ENCODE measurements around the gene CACNA1H.

The CACNA1H gene

DNA sequence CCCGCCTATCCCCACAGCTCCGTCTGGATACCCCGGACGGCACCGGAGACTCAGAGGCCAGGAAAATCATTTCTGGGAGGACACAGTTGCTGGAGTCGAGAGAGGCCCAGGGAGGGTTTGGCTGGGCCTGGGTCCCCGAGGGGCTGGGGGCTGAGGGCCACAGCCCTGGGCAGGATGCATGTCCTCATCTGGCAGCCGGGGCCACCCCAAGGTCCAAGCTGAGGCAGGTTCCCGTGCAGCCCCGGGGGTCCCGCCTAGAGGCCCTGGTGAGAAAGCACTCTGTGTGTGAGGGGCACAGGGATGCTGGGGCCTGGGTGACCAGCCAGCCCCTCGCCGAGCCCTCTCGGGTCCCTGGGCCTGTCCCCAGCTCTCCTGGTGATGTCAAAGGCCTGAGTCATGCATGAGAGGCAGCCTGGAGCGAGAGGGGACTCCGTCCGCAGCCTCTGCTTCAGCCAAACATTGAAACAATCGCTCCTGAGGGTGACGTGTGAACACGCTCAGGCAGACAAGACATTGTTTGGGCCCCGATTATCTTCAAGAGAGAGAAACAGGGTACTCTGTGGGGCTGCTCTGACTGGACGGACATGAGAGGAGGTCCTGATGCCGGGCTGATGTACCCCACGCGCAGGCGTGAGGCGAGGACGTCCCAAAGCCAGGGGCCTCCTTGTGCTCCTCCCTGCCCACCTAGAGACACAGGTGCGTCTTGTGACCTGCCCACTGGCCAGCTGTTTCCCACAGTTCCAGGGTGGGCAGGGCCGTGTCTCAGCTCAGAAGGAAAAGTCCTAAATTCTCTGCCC, 31.1 kb upstream of the CACNA1H start:
- TF ChIP-seq, protein P1, sequence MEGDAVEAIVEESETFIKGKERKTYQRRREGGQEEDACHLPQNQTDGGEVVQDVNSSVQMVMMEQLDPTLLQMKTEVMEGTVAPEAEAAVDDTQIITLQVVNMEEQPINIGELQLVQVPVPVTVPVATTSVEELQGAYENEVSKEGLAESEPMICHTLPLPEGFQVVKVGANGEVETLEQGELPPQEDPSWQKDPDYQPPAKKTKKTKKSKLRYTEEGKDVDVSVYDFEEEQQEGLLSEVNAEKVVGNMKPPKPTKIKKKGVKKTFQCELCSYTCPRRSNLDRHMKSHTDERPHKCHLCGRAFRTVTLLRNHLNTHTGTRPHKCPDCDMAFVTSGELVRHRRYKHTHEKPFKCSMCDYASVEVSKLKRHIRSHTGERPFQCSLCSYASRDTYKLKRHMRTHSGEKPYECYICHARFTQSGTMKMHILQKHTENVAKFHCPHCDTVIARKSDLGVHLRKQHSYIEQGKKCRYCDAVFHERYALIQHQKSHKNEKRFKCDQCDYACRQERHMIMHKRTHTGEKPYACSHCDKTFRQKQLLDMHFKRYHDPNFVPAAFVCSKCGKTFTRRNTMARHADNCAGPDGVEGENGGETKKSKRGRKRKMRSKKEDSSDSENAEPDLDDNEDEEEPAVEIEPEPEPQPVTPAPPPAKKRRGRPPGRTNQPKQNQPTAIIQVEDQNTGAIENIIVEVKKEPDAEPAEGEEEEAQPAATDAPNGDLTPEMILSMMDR (IDR thresholded peaks at IDR 0.05; ENCODE audit: low read depth, low read length): no peak
- DNase-seq (ENCODE audit: extremely low read depth, low read depth): no peak

DNA sequence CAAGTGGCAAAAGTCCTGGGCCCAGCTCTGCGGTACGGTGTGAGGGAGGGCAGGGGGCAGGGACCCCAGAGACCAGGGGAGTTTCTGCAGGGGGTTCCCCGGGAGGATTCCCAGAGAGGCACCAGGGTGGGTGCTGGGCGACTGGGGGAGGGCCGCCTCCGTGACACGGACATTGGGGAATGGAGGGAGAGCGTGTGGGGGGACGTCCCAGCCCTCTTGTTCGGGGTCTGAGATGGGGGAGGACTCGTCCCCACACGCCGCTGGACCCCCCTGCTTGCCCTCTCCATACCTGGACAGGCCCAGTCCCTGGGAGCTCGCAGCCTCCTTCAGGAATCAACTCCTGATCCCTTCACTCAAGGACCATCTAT, 30.5 kb upstream of the CACNA1H start:
- DNase-seq (ENCODE audit: extremely low read depth, low read depth): no peak
- TF ChIP-seq, protein P1 (IDR thresholded peaks at IDR 0.05; ENCODE audit: low read depth, low read length): no peak

DNA sequence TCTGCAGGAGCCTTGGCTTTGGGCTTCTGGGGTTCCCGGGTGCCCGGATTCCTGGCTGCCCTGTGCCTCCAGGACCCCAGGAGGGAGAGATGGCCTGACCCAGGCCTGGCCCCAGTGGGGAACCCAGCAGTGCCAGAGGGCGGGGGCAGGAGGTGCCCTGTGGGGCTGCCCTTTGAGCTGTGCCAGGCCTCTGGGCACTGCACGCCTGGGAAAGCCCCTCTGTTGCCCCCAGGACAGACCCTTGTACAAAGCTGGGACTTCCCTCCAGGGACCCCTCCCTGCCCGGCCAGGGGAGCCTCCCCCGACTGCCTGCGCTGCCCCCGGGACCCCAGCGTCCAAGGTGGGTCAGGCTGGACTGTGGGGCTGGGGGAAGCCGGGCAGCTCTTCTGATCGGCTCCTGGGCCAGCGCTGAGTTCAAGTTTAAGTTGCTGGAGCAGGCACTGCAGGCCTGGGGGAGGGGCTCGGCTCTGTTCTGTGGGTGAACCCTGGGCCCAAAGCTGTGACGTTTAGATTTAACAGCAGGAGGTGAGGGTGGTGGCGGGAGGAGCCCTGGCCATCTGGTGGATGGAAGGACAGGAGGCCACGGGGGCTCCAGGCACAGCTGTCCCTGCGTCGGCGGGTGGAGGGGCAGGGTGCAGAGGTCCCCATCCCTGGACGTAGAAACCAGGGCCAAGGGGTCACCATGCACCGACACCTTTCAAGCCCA, 29.2 kb upstream of the CACNA1H start:
- TF ChIP-seq, protein P1 (IDR thresholded peaks at IDR 0.05; ENCODE audit: low read depth, low read length): no peak
- DNase-seq (ENCODE audit: extremely low read depth, low read depth): no peak

DNA sequence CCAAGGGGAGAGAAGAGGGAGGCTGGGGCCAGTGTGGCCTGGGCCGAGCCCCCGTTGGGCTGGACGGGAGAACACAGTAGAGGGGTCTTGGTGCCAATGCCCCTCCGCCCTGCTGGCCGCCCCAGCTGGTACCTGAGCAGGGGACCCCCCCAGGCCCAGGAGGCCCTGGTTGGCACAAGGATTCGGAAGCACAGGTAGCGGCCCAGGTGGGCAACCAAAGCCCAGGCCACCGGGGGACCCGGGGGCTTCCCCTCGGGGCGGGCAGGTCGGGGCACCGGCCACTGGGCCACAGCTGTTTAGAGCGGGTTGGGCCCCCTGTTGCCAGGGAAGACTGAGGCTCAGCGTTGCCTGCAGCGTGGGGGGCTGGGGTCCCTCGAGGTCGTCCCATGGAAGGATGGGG, 28.6 kb upstream of the CACNA1H start:
- no peak for DNase-seq (ENCODE audit: extremely low read depth, low read depth)
- TF ChIP-seq, protein P1 (IDR thresholded peaks at IDR 0.05; ENCODE audit: low read depth, low read length): no peak

- no peak for DNase-seq (ENCODE audit: extremely low read depth, low read depth)
- TF ChIP-seq, protein P1 (IDR thresholded peaks at IDR 0.05; ENCODE audit: low read depth, low read length): no peak
Observed at GRCh38 chr16:1124795-1125194, 28.1 kb upstream of the CACNA1H start.

DNA sequence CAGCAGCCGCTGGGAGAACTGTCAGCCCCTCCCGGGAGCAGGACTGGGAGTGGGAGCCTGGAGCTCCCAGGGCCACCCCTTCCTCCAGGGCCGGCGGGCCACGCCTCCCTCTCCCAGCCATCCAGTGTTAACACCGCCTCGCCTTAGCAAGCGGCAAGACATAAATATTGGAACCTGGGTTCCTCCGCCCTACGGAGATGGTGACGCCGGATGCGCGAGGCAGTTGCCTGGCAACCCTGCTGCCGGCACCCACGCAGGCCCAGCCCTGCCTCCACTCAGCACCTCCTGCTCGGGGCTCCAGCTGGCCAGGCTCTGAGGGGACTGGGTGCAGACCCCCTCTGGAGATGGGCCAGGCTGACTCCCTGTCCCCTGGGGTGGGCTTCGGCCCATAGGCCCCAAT, 27.4 kb upstream of the CACNA1H start:
- no peak for DNase-seq (ENCODE audit: extremely low read depth, low read depth)
- TF ChIP-seq, protein P1 (IDR thresholded peaks at IDR 0.05; ENCODE audit: low read depth, low read length): no peak

DNA sequence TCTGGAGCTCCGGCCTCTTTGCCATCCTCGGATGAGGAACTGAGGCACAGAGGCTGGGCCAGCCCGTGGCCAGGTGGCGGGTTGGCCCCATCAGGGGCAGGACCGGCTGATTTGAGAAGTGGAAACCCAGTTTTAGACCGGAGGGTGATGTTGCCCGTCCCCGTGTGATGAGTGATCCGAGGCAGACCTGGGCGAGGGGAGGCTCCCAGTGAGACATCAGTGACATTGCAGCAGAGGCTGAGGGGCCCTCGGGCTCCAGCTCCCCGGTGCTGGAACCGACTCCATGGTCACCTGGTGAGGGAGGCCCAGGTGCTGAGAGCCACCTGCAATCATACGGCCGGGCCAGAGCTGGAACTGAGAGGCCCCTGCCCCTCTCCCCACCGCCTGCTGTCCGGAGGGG, 26.9 kb upstream of the CACNA1H start:
- TF ChIP-seq, protein P1 (IDR thresholded peaks at IDR 0.05; ENCODE audit: low read depth, low read length): no peak
- no peak for DNase-seq (ENCODE audit: extremely low read depth, low read depth)
